Measurements from ENCODE around the gene HGF. TPM values are rescaled to one million over a fixed set of nuclear protein-coding genes. Genes with fewer than 3 reads are reported as not detected.

The HGF gene
- total and polyA plus RNA-seq, 2 of the 8 experiments (the other 6 are each of a cell fraction or from before 2014, with no cell fraction given), result 0.05 to 0.60 TPM

DNA sequence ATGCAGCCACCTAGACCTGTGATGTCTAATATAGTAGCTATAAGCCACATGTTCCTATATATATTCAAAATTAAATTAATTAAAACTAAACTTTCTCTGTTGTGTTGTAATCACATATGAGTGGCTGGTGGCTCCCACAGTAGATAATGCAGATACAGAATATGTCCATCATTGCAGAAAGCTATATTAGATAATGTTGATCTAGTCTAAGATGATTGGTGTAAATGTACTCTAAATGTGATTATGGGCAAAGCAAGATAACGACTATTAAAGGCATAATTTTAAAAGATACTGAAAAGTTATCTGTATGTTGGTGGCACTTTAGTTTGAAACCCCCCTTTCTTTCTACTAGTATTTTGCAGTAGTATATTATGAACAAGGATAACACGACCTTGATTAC, 5.7 kb upstream of the HGF start (continued):
- TF ChIP-seq, protein P1, sequence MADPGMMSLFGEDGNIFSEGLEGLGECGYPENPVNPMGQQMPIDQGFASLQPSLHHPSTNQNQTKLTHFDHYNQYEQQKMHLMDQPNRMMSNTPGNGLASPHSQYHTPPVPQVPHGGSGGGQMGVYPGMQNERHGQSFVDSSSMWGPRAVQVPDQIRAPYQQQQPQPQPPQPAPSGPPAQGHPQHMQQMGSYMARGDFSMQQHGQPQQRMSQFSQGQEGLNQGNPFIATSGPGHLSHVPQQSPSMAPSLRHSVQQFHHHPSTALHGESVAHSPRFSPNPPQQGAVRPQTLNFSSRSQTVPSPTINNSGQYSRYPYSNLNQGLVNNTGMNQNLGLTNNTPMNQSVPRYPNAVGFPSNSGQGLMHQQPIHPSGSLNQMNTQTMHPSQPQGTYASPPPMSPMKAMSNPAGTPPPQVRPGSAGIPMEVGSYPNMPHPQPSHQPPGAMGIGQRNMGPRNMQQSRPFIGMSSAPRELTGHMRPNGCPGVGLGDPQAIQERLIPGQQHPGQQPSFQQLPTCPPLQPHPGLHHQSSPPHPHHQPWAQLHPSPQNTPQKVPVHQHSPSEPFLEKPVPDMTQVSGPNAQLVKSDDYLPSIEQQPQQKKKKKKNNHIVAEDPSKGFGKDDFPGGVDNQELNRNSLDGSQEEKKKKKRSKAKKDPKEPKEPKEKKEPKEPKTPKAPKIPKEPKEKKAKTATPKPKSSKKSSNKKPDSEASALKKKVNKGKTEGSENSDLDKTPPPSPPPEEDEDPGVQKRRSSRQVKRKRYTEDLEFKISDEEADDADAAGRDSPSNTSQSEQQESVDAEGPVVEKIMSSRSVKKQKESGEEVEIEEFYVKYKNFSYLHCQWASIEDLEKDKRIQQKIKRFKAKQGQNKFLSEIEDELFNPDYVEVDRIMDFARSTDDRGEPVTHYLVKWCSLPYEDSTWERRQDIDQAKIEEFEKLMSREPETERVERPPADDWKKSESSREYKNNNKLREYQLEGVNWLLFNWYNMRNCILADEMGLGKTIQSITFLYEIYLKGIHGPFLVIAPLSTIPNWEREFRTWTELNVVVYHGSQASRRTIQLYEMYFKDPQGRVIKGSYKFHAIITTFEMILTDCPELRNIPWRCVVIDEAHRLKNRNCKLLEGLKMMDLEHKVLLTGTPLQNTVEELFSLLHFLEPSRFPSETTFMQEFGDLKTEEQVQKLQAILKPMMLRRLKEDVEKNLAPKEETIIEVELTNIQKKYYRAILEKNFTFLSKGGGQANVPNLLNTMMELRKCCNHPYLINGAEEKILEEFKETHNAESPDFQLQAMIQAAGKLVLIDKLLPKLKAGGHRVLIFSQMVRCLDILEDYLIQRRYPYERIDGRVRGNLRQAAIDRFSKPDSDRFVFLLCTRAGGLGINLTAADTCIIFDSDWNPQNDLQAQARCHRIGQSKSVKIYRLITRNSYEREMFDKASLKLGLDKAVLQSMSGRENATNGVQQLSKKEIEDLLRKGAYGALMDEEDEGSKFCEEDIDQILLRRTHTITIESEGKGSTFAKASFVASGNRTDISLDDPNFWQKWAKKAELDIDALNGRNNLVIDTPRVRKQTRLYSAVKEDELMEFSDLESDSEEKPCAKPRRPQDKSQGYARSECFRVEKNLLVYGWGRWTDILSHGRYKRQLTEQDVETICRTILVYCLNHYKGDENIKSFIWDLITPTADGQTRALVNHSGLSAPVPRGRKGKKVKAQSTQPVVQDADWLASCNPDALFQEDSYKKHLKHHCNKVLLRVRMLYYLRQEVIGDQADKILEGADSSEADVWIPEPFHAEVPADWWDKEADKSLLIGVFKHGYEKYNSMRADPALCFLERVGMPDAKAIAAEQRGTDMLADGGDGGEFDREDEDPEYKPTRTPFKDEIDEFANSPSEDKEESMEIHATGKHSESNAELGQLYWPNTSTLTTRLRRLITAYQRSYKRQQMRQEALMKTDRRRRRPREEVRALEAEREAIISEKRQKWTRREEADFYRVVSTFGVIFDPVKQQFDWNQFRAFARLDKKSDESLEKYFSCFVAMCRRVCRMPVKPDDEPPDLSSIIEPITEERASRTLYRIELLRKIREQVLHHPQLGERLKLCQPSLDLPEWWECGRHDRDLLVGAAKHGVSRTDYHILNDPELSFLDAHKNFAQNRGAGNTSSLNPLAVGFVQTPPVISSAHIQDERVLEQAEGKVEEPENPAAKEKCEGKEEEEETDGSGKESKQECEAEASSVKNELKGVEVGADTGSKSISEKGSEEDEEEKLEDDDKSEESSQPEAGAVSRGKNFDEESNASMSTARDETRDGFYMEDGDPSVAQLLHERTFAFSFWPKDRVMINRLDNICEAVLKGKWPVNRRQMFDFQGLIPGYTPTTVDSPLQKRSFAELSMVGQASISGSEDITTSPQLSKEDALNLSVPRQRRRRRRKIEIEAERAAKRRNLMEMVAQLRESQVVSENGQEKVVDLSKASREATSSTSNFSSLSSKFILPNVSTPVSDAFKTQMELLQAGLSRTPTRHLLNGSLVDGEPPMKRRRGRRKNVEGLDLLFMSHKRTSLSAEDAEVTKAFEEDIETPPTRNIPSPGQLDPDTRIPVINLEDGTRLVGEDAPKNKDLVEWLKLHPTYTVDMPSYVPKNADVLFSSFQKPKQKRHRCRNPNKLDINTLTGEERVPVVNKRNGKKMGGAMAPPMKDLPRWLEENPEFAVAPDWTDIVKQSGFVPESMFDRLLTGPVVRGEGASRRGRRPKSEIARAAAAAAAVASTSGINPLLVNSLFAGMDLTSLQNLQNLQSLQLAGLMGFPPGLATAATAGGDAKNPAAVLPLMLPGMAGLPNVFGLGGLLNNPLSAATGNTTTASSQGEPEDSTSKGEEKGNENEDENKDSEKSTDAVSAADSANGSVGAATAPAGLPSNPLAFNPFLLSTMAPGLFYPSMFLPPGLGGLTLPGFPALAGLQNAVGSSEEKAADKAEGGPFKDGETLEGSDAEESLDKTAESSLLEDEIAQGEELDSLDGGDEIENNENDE (IDR thresholded peaks at IDR 0.05; ENCODE audit: insufficient replicate concordance, low read length), result no peak
- TF ChIP-seq POU5F1 (IDR thresholded peaks at IDR 0.05; ENCODE audit: low read depth, low read length), result no peak
- no peak for TF ChIP-seq SIN3A (conservative IDR thresholded peaks at IDR 0.05 in 1 of 2, IDR thresholded peaks at IDR 0.05 in 1 of 2; ENCODE audit: low read depth in 1 of 2, low read length in 2 of 2)
